ENCODE data around the gene NACC1.

DNA sequence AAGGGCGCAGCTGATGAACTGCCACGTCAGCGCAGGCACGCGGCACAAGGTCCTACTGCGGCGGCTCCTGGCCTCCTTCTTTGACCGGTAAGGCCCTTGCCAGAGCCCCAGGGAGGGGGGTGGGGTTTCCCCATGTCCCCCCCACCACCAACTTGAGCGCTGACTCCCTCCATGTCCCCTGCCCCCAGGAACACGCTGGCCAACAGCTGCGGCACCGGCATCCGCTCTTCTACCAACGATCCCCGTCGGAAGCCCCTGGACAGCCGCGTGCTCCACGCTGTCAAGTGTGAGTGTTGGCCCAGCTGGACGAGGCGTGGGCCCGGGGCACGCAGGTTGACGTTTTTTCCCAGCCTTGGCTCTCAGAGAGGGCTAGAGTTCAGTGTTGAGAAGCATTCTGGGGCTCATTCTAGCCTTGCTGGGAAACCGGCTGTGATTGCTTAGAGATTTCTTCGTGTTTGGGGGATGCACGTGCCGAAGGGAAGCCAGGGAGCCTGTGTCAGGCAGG is 19.3 kb downstream of the NACC1 start:
- TF ChIP-seq EZH2phosphoT487 (IDR thresholded peaks at IDR 0.05) (no peak), EZH2 (IDR thresholded peaks at IDR 0.05) (no peak)
- TF ChIP-seq, protein P1, sequence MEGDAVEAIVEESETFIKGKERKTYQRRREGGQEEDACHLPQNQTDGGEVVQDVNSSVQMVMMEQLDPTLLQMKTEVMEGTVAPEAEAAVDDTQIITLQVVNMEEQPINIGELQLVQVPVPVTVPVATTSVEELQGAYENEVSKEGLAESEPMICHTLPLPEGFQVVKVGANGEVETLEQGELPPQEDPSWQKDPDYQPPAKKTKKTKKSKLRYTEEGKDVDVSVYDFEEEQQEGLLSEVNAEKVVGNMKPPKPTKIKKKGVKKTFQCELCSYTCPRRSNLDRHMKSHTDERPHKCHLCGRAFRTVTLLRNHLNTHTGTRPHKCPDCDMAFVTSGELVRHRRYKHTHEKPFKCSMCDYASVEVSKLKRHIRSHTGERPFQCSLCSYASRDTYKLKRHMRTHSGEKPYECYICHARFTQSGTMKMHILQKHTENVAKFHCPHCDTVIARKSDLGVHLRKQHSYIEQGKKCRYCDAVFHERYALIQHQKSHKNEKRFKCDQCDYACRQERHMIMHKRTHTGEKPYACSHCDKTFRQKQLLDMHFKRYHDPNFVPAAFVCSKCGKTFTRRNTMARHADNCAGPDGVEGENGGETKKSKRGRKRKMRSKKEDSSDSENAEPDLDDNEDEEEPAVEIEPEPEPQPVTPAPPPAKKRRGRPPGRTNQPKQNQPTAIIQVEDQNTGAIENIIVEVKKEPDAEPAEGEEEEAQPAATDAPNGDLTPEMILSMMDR (IDR thresholded peaks at IDR 0.05), result no peak

Data from neural progenitor cell (in vitro differentiated cells).